H1 (cell line): ENCODE results near the gene LY9. TPM values are rescaled to one million over a fixed set of nuclear protein-coding genes. Genes with fewer than 3 reads are reported as not detected.

Experiments used
- CTCF ChIA-PET: fragments of 300-600 bp; sonication (Branson Sonifier 250); formaldehyde crosslinking; loops from one replicate; lab custom pipeline; 2021; ENCODE audit not compliant: partially characterized antibody; lab: Charles Lee
- POLR2A ChIA-PET: fragments of 300-600 bp; sonication (Branson Sonifier 250); formaldehyde crosslinking; loops from one replicate; lab custom pipeline; 2021; ENCODE audit warnings: inconsistent platforms; ENCODE audit not compliant: partially characterized antibody; lab: Charles Lee
- DNase-seq, 2 experiments: peaks; one replicate each; pipeline versions ENCODE4 v3.0.0 to v3.0.0-alpha.2; 2010 to 2022; ENCODE audit warnings: low spot score in 2 of 2, low read depth in 1 of 2, mixed read lengths in 1 of 2
- FAIRE-seq: peaks from 2 replicates; lab custom pipeline; 2011; peaks lifted over from hg19 to GRCh38; lab: Jason Lieb, UNC
- H2AFZ ChIP-seq: 2 replicates; pipeline ENCODE4 v1.8.1; 2012; ENCODE audit warnings: low read length, inconsistent platforms
- H2AK5ac ChIP-seq: 2 replicates; pipeline ENCODE4 v1.6.1; 2013; ENCODE audit warnings: low read depth, low read length
- H2BK120ac ChIP-seq: replicated peaks from 2 replicates; pipeline ENCODE3; 2013; ENCODE audit warnings: low read depth, low read length, inconsistent platforms
- H2BK12ac ChIP-seq: 2 replicates; pipeline ENCODE4 v1.6.1; 2013; ENCODE audit warnings: low read depth, low read length
- H2BK15ac ChIP-seq: 2 replicates; pipeline ENCODE4 v1.6.1; 2013; ENCODE audit warnings: low read length
- H2BK20ac ChIP-seq: 2 replicates; pipeline ENCODE4 v1.6.1; 2013; ENCODE audit warnings: low read length
- H2BK5ac ChIP-seq: 2 replicates; pipeline ENCODE4 v1.6.1; 2013; ENCODE audit warnings: low read depth, low read length
- H3K14ac ChIP-seq: 2 replicates; pipeline ENCODE4 v1.6.1; 2013; ENCODE audit warnings: inconsistent platforms; ENCODE audit not compliant: insufficient read length
- H3K18ac ChIP-seq: 2 replicates; pipeline ENCODE4 v1.6.1; 2013; ENCODE audit warnings: low read length; ENCODE audit errors: extremely low read depth
- H3K23ac ChIP-seq: 2 replicates; pipeline ENCODE4 v1.6.1; 2013; ENCODE audit warnings: inconsistent platforms; ENCODE audit not compliant: insufficient read length
- H3K23me2 ChIP-seq: 2 replicates; pipeline ENCODE4 v1.6.1; 2013; ENCODE audit warnings: low read depth, low read length
- H3K27ac ChIP-seq: 2 replicates; pipeline ENCODE4 v1.6.1; 2011; ENCODE audit warnings: low read depth, low read length, inconsistent platforms
- H3K27me3 ChIP-seq, 4 experiments: replicated peaks in 1 of 4; 1 replicate in 1 of 4; 2 replicates in 3 of 4; pipeline versions ENCODE4 v1.6.1 to v1.8.1; 2011 to 2013; ENCODE audit warnings: low read length in 3 of 4, mild to moderate bottlenecking in 3 of 4, inconsistent platforms in 2 of 4, mixed read lengths in 2 of 4, moderate library complexity in 1 of 4; ENCODE audit not compliant: control insufficient read depth in 3 of 4, insufficient read depth in 3 of 4; ENCODE audit errors: extremely low read depth in 1 of 4
- H3K36me3 ChIP-seq, 4 experiments: 2 replicates each; pipeline versions ENCODE4 v1.6.1 to v1.8.1; 2011 to 2013; ENCODE audit warnings: mild to moderate bottlenecking in 4 of 4, low read length in 3 of 4, moderate library complexity in 2 of 4, control low read depth in 1 of 4, inconsistent platforms in 1 of 4; ENCODE audit not compliant: insufficient read depth in 4 of 4, control insufficient read depth in 2 of 4
- H3K4ac ChIP-seq: replicated peaks from 2 replicates; pipeline ENCODE3; 2013; ENCODE audit warnings: low read length, low read depth, mixed read lengths, inconsistent platforms; ENCODE audit not compliant: insufficient read length
- H3K4me1 ChIP-seq, 4 experiments: replicated peaks in 1 of 4; 1 replicate in 1 of 4; 2 replicates in 3 of 4; pipeline versions ENCODE4 v1.6.1 to v1.8.1; 2011 to 2013; ENCODE audit warnings: low read length in 3 of 4, inconsistent platforms in 2 of 4, mixed read lengths in 1 of 4; ENCODE audit not compliant: insufficient read depth in 4 of 4, control insufficient read depth in 3 of 4
- H3K4me2 ChIP-seq, 2 experiments: 2 replicates each; pipeline versions ENCODE4 v1.6.1 to v1.8.1; 2011 to 2013; ENCODE audit warnings: low read depth in 2 of 2, low read length in 2 of 2, control low read depth in 1 of 2, inconsistent platforms in 1 of 2, mild to moderate bottlenecking in 1 of 2; ENCODE audit not compliant: insufficient read depth in 1 of 2
- H3K4me3 ChIP-seq, 4 experiments: fragments of 200-600, 300-600 bp in 1 of 4; sonication (generic), shearing (Covaris generic), sonication (Bioruptor Twin) in 1 of 4; 2 replicates each; pipeline versions ENCODE4 v1.5.1 to v1.8.1; 2011 to 2016; ENCODE audit warnings: low read length in 4 of 4, low read depth in 3 of 4, control low read depth in 2 of 4, inconsistent platforms in 2 of 4, mild to moderate bottlenecking in 2 of 4, mixed read lengths in 1 of 4, moderate library complexity in 1 of 4; ENCODE audit not compliant: insufficient read depth in 2 of 4; ENCODE audit errors: extremely low read depth in 1 of 4
- H3K56ac ChIP-seq: replicated peaks from 2 replicates; pipeline ENCODE3; 2013; ENCODE audit warnings: low read depth, mild to moderate bottlenecking, mixed read lengths, low read length, inconsistent platforms; ENCODE audit not compliant: insufficient read length
- H3K79me1 ChIP-seq: 2 replicates; pipeline ENCODE4 v1.6.1; 2013; ENCODE audit warnings: low read depth, low read length, control low read depth
- H3K79me2 ChIP-seq, 2 experiments: 2 replicates each; pipeline versions ENCODE4 v1.6.1 to v1.8.1; 2012 to 2013; ENCODE audit warnings: low read length in 2 of 2, mild to moderate bottlenecking in 2 of 2, inconsistent platforms in 1 of 2; ENCODE audit not compliant: insufficient read depth in 2 of 2, control insufficient read depth in 1 of 2
- H3K9ac ChIP-seq, 4 experiments: replicated peaks in 1 of 4; 1 replicate in 1 of 4; 2 replicates in 3 of 4; pipeline versions ENCODE4 v1.6.1 to v1.8.1; 2011 to 2013; ENCODE audit warnings: low read depth in 3 of 4, low read length in 3 of 4, control low read depth in 2 of 4, mild to moderate bottlenecking in 2 of 4, moderate library complexity in 2 of 4, inconsistent platforms in 1 of 4; ENCODE audit errors: extremely low read depth in 1 of 4
- H3K9me3 ChIP-seq, 2 experiments: 2 replicates each; pipeline versions ENCODE4 v1.6.1 to v1.8.1; 2012 to 2013; ENCODE audit warnings: mild to moderate bottlenecking in 2 of 2, moderate library complexity in 2 of 2, control low read depth in 1 of 2, inconsistent platforms in 1 of 2, low read depth in 1 of 2, low read length in 1 of 2, mixed read lengths in 1 of 2; ENCODE audit not compliant: insufficient read depth in 2 of 2
- H4K20me1 ChIP-seq, 2 experiments: replicated peaks in 1 of 2; 2 replicates each; pipeline versions ENCODE3 to v1.8.1; 2011 to 2013; ENCODE audit warnings: inconsistent platforms in 2 of 2, low read length in 2 of 2, mild to moderate bottlenecking in 1 of 2; ENCODE audit not compliant: insufficient read depth in 2 of 2, control insufficient read depth in 1 of 2
- H4K5ac ChIP-seq: 2 replicates; pipeline ENCODE4 v1.6.1; 2013; ENCODE audit warnings: low read length, low read depth, mixed read lengths, inconsistent platforms; ENCODE audit not compliant: insufficient read length
- H4K8ac ChIP-seq: 2 replicates; pipeline ENCODE4 v1.8.0; 2013; ENCODE audit warnings: mild to moderate bottlenecking, moderate library complexity, low read length, inconsistent platforms; ENCODE audit not compliant: insufficient read depth; ENCODE audit errors: extremely low read depth
- H4K91ac ChIP-seq: replicated peaks from 2 replicates; pipeline ENCODE3; 2013; ENCODE audit warnings: low read length, mixed read lengths, inconsistent platforms; ENCODE audit not compliant: insufficient read length
- CBX8 ChIP-seq: fragments of 300-800, 300-1000 bp; sonication (generic); IDR thresholded peaks from 2 replicates; pipeline ENCODE4 v1.7.1; 2016; ENCODE audit warnings: low read depth, low read length, borderline replicate concordance
- CTBP2 ChIP-seq: IDR thresholded peaks from 2 replicates; pipeline ENCODE4 v1.7.0; 2011; ENCODE audit warnings: borderline replicate concordance, mild to moderate bottlenecking, moderate library complexity, mixed read lengths, low read length; ENCODE audit not compliant: insufficient read depth, insufficient read length
- NANOG ChIP-seq: IDR thresholded peaks from 2 replicates; pipeline ENCODE4 v1.6.1; 2011; ENCODE audit warnings: low read length, low read depth, mild to moderate bottlenecking, inconsistent platforms; ENCODE audit not compliant: insufficient read depth, poor library complexity, severe bottlenecking
- SP1 ChIP-seq: IDR thresholded peaks from 2 replicates; pipeline ENCODE4 v1.6.1; 2011; ENCODE audit warnings: low read depth, low read length
- TEAD4 ChIP-seq: IDR thresholded peaks from 2 replicates; pipeline ENCODE4 v1.6.1; 2012; ENCODE audit warnings: low read depth, low read length, inconsistent platforms, mixed read lengths
- WGBS, 2 experiments: shearing (Covaris generic) in 1 of 2; methylation state at CpG; one replicate each; pipeline versions ENCODE4 v1.1.6 to v1.1.7; 2013 to 2015; ENCODE audit warnings: low lambda C conversion rate in 2 of 2, mixed read lengths in 2 of 2, inconsistent platforms in 1 of 2, low coverage in 1 of 2, missing lambda C conversion rate in 1 of 2; ENCODE audit not compliant: insufficient replicate concordance in 2 of 2, insufficient coverage in 1 of 2, insufficient read length in 1 of 2; ENCODE audit errors: extremely low coverage in 1 of 2, missing lambda C conversion rate in 1 of 2; 5-methylcytosine and 5-hydroxymethylcytosine counted together
- polyA plus RNA-seq, 7 experiments: library from polyadenylated mRNA; depleted of rRNA in 3 of 7; stranded (reverse) in 5 of 7; unstranded in 2 of 7; fragments of >200 nt in 5 of 7; fragments of 200-250 nt in 2 of 7; gene quantifications; 1 replicate in 5 of 7; 2 replicates in 1 of 7; 4 replicates in 1 of 7; pipeline versions ENCODE4 v1.2.1 to v1.2.3, GENCODE V29; 2011 to 2013; ENCODE audit warnings: missing spikeins in 2 of 7, mixed read lengths in 2 of 7
- total RNA-seq: library from RNA; stranded (reverse); fragmentation: NEBNext Ultra II Directional; extraction: Animal tissue kit (Norgen Biotek cat#: 25700); gene quantifications from 2 replicates; pipeline ENCODE4 v1.2.1, GENCODE V29; 2021
- TF ChIP-seq, protein P1 (sequence below): IDR thresholded peaks from 2 replicates; pipeline ENCODE4 v1.6.1; 2012; ENCODE audit warnings: low read length, inconsistent platforms

Gene LY9
- total and polyA plus RNA-seq, 2 of the 8 experiments (the other 6 are each of a cell fraction or from before 2014, with no cell fraction given): not detected

- DNase-seq (no peak), FAIRE-seq (no peak)
- Histone ChIP-seq H3K36me3 (no peaks in the 10 kb centered on the region), H2AFZ (no peak overlapping the region), H3K14ac (no peak overlapping the region), H3K23ac (no peak overlapping the region), H3K27ac (no peak overlapping the region), H4K5ac (peak overlapping the region; percentile 22), H2BK5ac (no peak overlapping the region), H2AK5ac (no peak overlapping the region), H3K4me1 (peaks cover 0 to 7% (median 2%) of the 10 kb centered on the region in 4 experiments; a peak in 3 of 7 replicates), H3K23me2 (no peaks in the 10 kb centered on the region), H3K9ac (no peak overlapping the region), H2BK120ac (no peak overlapping the region), H4K8ac (no peak overlapping the region), H3K4me3 (no peak overlapping the region), H2BK12ac (no peak overlapping the region), H2BK15ac (no peak overlapping the region), H4K20me1 (no peaks in the 10 kb centered on the region), H3K4me2 (no peak overlapping the region), H3K18ac (no peak overlapping the region), H3K9me3 (no peaks in the 10 kb centered on the region), H4K91ac (no peak overlapping the region), H3K27me3 (no peaks in the 10 kb centered on the region), H3K79me1 (no peaks in the 10 kb centered on the region), H3K4ac (no peak overlapping the region), H3K79me2 (no peaks in the 10 kb centered on the region), H2BK20ac (no peak overlapping the region), H3K56ac (no peak overlapping the region)
- ChIA-PET POLR2A (no interaction called here), CTCF (no interaction called here)
- TF ChIP-seq SP1 (0 out of 2 replicates have a peak, but pooled peaks have one; percentile 50), CTBP2 (no peak), NANOG (no peak), TEAD4 (peak; percentile 65), CBX8 (no peak)
- TF ChIP-seq, protein P1, sequence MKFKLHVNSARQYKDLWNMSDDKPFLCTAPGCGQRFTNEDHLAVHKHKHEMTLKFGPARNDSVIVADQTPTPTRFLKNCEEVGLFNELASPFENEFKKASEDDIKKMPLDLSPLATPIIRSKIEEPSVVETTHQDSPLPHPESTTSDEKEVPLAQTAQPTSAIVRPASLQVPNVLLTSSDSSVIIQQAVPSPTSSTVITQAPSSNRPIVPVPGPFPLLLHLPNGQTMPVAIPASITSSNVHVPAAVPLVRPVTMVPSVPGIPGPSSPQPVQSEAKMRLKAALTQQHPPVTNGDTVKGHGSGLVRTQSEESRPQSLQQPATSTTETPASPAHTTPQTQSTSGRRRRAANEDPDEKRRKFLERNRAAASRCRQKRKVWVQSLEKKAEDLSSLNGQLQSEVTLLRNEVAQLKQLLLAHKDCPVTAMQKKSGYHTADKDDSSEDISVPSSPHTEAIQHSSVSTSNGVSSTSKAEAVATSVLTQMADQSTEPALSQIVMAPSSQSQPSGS: no peak
- WGBS, 2 experiments: 47% methylated on average over 1 of the region's 1 CpG; no CpG with 5 or more reads in 1 of the 2 experiments
These were observed 14.5 kb downstream of the LY9 start for GRCh38 chr1:160810486-160810885.
